Fibroblast of skin of left biceps (primary cell): ENCODE results near the gene CSNK1A1.
"Not testable (repeated sequence)": the region's sequence is repeated elsewhere in the genome, so short reads cannot be mapped to it uniquely, and the experiment has no call there.

Experiments used
- DNase-seq, 2 experiments: peaks; one replicate each; pipeline ENCODE4 v3.0.0-alpha.2; 2013; ENCODE audit warnings: low read depth in 2 of 2

CSNK1A1 gene

GRCh38 chr5:149551227-149552037 lies at the start of gene CSNK1A1:
Gene CSNK1A1 (minus strand): TSS chr5:149551439. CDS start chr5:149550964, 475 bp downstream.
- DNase-seq: peak; percentile 93

GRCh38 chr5:149600932-149601331 lies 49.7 kb upstream of the CSNK1A1 start:
- DNase-seq: no peak

- DNase-seq: no peak
Measured at GRCh38 chr5:149599375-149599774, 48.1 kb upstream of the CSNK1A1 start.

- DNase-seq: no peak
Measured at GRCh38 chr5:149598966-149599365, 47.7 kb upstream of the CSNK1A1 start.

- DNase-seq: not testable (repeated sequence)
Measured at GRCh38 chr5:149598234-149598633, 47.0 kb upstream of the CSNK1A1 start.

- no peak for DNase-seq
Measured at GRCh38 chr5:149597618-149598017, 46.4 kb upstream of the CSNK1A1 start.

- DNase-seq: no peak
Measured at GRCh38 chr5:149596712-149597111, 45.5 kb upstream of the CSNK1A1 start.

GRCh38 chr5:149595105-149595504 lies 43.9 kb upstream of the CSNK1A1 start:
- not testable (repeated sequence) for DNase-seq

- no peak for DNase-seq
Measured at GRCh38 chr5:149594206-149594895, 43.1 kb upstream of the CSNK1A1 start.

GRCh38 chr5:149593370-149593769 lies 42.1 kb upstream of the CSNK1A1 start:
- no peak for DNase-seq

- DNase-seq: no peak
Measured at GRCh38 chr5:149588936-149589335, 37.7 kb upstream of the CSNK1A1 start.

- no peak for DNase-seq
Measured at GRCh38 chr5:149586708-149587318, 35.6 kb upstream of the CSNK1A1 start.

GRCh38 chr5:149585910-149586309 lies 34.7 kb upstream of the CSNK1A1 start:
- no peak for DNase-seq

GRCh38 chr5:149584121-149584520 lies 32.9 kb upstream of the CSNK1A1 start:
- DNase-seq: no peak

- no peak for DNase-seq
Measured at GRCh38 chr5:149583394-149583793, 32.2 kb upstream of the CSNK1A1 start.

- DNase-seq: no peak
Measured at GRCh38 chr5:149581931-149582768, 30.9 kb upstream of the CSNK1A1 start.

- DNase-seq: no peak
Measured at GRCh38 chr5:149581192-149581861, 30.1 kb upstream of the CSNK1A1 start, which contains the start of gene ARHGEF37. Gene ARHGEF37 (plus strand): TSS chr5:149581498. CDS start chr5:149597770, 16,272 bp downstream.

- DNase-seq: no peak
Measured at GRCh38 chr5:149580808-149581191, 29.6 kb upstream of the CSNK1A1 start.

- no peak for DNase-seq
Measured at GRCh38 chr5:149578896-149579295, 27.7 kb upstream of the CSNK1A1 start.

GRCh38 chr5:149576021-149576420 lies 24.8 kb upstream of the CSNK1A1 start:
- no peak for DNase-seq

GRCh38 chr5:149575131-149575530 lies 23.9 kb upstream of the CSNK1A1 start:
- DNase-seq: no peak
